Measurements from ENCODE around the gene PTGIS. TPM values are rescaled to one million over a fixed set of nuclear protein-coding genes. Genes with fewer than 3 reads are reported as not detected.
A peak's percentile ranks its signal among the peaks of the same experiment; 100 is the strongest.
"Not testable (repeated sequence)": the region's sequence is repeated elsewhere in the genome, so short reads cannot be mapped to it uniquely, and the experiment has no call there.

The PTGIS gene
- total and polyA plus RNA-seq, 2 experiments from 2014 or later: 2.1 to 7.8 TPM

GRCh38 chr20:49566401-49567364 is 1.3 kb downstream of the PTGIS start:
- Histone ChIP-seq H3K27ac (no peak overlapping the region), H3K4me3 (no peak overlapping the region), H3K4me1 (ENCODE audit: low read depth) (no peaks in the 10 kb centered on the region), H3K9me3 (ENCODE audit: low read depth) (no peaks in the 10 kb centered on the region), H3K27me3 (no peaks in the 10 kb centered on the region), H3K36me3 (no peaks in the 10 kb centered on the region)
- no peak for TF ChIP-seq CTCF (IDR thresholded peaks at IDR 0.05; ENCODE audit: low read depth, low read length)
- DNase-seq (ENCODE audit: low read depth in 1 of 2, low spot score in 1 of 2): no peak

GRCh38 chr20:49564991-49565390 is 2.9 kb downstream of the PTGIS start:
- not testable (repeated sequence) for H3K4me3 ChIP-seq; H3K27me3 ChIP-seq; H3K27ac ChIP-seq; H3K4me1 ChIP-seq (ENCODE audit: low read depth); H3K9me3 ChIP-seq (ENCODE audit: low read depth); H3K36me3 ChIP-seq; DNase-seq (ENCODE audit: low read depth in 1 of 2, low spot score in 1 of 2)

- Histone ChIP-seq H3K27ac (no peak overlapping the region), H3K9me3 (ENCODE audit: low read depth) (no peaks in the 10 kb centered on the region), H3K36me3 (no peaks in the 10 kb centered on the region), H3K4me3 (no peak overlapping the region), H3K27me3 (no peaks in the 10 kb centered on the region), H3K4me1 (ENCODE audit: low read depth) (no peaks in the 10 kb centered on the region)
- DNase-seq (ENCODE audit: low read depth in 1 of 2, low spot score in 1 of 2): no peak
- TF ChIP-seq CTCF (IDR thresholded peaks at IDR 0.05; ENCODE audit: low read depth, low read length): no peak
Observed at GRCh38 chr20:49563015-49563980, 4.6 kb downstream of the PTGIS start.

GRCh38 chr20:49562311-49563014 is 5.5 kb downstream of the PTGIS start:
- TF ChIP-seq CTCF (IDR thresholded peaks at IDR 0.05; ENCODE audit: low read depth, low read length): no peak
- Histone ChIP-seq H3K36me3 (no peaks in the 10 kb centered on the region), H3K27me3 (no peaks in the 10 kb centered on the region), H3K27ac (no peak overlapping the region), H3K4me3 (no peak overlapping the region), H3K4me1 (ENCODE audit: low read depth) (no peaks in the 10 kb centered on the region), H3K9me3 (ENCODE audit: low read depth) (no peaks in the 10 kb centered on the region)
- DNase-seq (ENCODE audit: low read depth in 1 of 2, low spot score in 1 of 2): peak in 1 of 2 donors; percentile 91

- Histone ChIP-seq H3K4me3 (no peak overlapping the region), H3K36me3 (no peaks in the 10 kb centered on the region), H3K27ac (no peak overlapping the region), H3K4me1 (ENCODE audit: low read depth) (no peaks in the 10 kb centered on the region), H3K27me3 (no peaks in the 10 kb centered on the region), H3K9me3 (ENCODE audit: low read depth) (no peaks in the 10 kb centered on the region)
- DNase-seq (ENCODE audit: low read depth in 1 of 2, low spot score in 1 of 2): no peak
- no peak for TF ChIP-seq CTCF (IDR thresholded peaks at IDR 0.05; ENCODE audit: low read depth, low read length)
Observed at GRCh38 chr20:49561806-49562205, 6.1 kb downstream of the PTGIS start.
